WTC11 (cell line): ENCODE measurements around the gene RAB40B. TPM values are rescaled to one million over a fixed set of nuclear protein-coding genes. Genes with fewer than 3 reads are reported as not detected.
A peak's percentile ranks its signal among the peaks of the same experiment; 100 is the strongest.

Source experiments
- ATAC-seq: fragments of 200-7000 bp; cut with Tn5 transposase; 2 replicates; pipeline ENCODE4 v1.10.0; 2021; ENCODE audit warnings: mild to moderate bottlenecking, moderate library complexity
- CTCF ChIA-PET: fragments of 300-600 bp; sonication (Branson Sonifier 250); formaldehyde crosslinking; loops from one replicate; lab custom pipeline; 2021; ENCODE audit warnings: antibody characterized with exemption; lab: Charles Lee
- POLR2A ChIA-PET: fragments of 350-600 bp; sonication (Branson Sonifier 250); formaldehyde crosslinking; loops from one replicate; lab custom pipeline; 2021; ENCODE audit warnings: antibody characterized with exemption; lab: Charles Lee
- DNase-seq: peaks from one replicate; pipeline ENCODE4 v3.0.0; 2021; ENCODE audit warnings: low spot score
- H3K27ac Mint-ChIP-seq: 2 replicates; pipeline ENCODE4 v1.8.0; 2021; ENCODE audit warnings: mixed read lengths
- H3K27me3 Mint-ChIP-seq: 2 replicates; pipeline ENCODE4 v1.8.0; 2021; ENCODE audit warnings: low read depth, mild to moderate bottlenecking, moderate library complexity, mixed read lengths
- H3K36me3 Mint-ChIP-seq: 2 replicates; pipeline ENCODE4 v1.8.0; 2021; ENCODE audit warnings: mixed read lengths
- H3K4me1 Mint-ChIP-seq: 2 replicates; pipeline ENCODE4 v1.8.0; 2022; ENCODE audit warnings: mixed read lengths
- H3K4me3 Mint-ChIP-seq: 2 replicates; pipeline ENCODE4 v1.8.0; 2021; ENCODE audit warnings: mild to moderate bottlenecking, moderate library complexity, mixed read lengths
- H3K9me3 Mint-ChIP-seq: 2 replicates; pipeline ENCODE4 v1.8.0; 2021; ENCODE audit warnings: mixed read lengths
- ARID4B ChIP-seq: sonication (generic); formaldehyde crosslinking; IDR thresholded peaks from 2 replicates; pipeline ENCODE4 v1.8.0; 2023; ENCODE audit warnings: missing genetic modification reagents, mild to moderate bottlenecking, borderline replicate concordance
- ATF3 ChIP-seq: sonication (generic); formaldehyde crosslinking; conservative IDR thresholded peaks from 2 replicates; pipeline ENCODE4 v1.8.1; 2022; ENCODE audit warnings: mild to moderate bottlenecking, missing genetic modification reagents
- CBFB ChIP-seq: sonication (generic); formaldehyde crosslinking; IDR thresholded peaks from 2 replicates; pipeline ENCODE4 v1.8.1; 2022; ENCODE audit warnings: mild to moderate bottlenecking, low read depth, missing genetic modification reagents
- CREM ChIP-seq: sonication (generic); formaldehyde crosslinking; IDR thresholded peaks from 2 replicates; pipeline ENCODE4 v1.8.1; 2022; ENCODE audit warnings: mild to moderate bottlenecking, missing genetic modification reagents, moderate library complexity
- ERG ChIP-seq: fragments of 250-450 bp; sonication (Bioruptor Pico); IDR thresholded peaks from 2 replicates; pipeline ENCODE4 v1.8.0; 2021; ENCODE audit warnings: mild to moderate bottlenecking
- FOXP4 ChIP-seq: sonication (generic); formaldehyde crosslinking; IDR thresholded peaks from 2 replicates; pipeline ENCODE4 v1.8.0; 2022; ENCODE audit warnings: mild to moderate bottlenecking, missing genetic modification reagents
- HMGA2 ChIP-seq: fragments of 250-450 bp; sonication (Bioruptor Pico); IDR thresholded peaks from 2 replicates; pipeline ENCODE4 v1.4.0; 2021; ENCODE audit warnings: mild to moderate bottlenecking, moderate library complexity
- MXD4 ChIP-seq: fragments of 250-450 bp; sonication (Bioruptor Pico); IDR thresholded peaks from 2 replicates; pipeline ENCODE4 v1.8.0; 2021; ENCODE audit warnings: mild to moderate bottlenecking, moderate library complexity, borderline replicate concordance
- SMAD4 ChIP-seq: sonication (generic); formaldehyde crosslinking; IDR thresholded peaks from 2 replicates; pipeline ENCODE4 v1.8.0; 2022; ENCODE audit warnings: mild to moderate bottlenecking, missing genetic modification reagents
- SP1 ChIP-seq: sonication (generic); formaldehyde crosslinking; conservative IDR thresholded peaks from 2 replicates; pipeline ENCODE4 v1.8.1; 2022; ENCODE audit warnings: missing genetic modification reagents
- TEAD1 ChIP-seq: sonication (generic); formaldehyde crosslinking; IDR thresholded peaks from 2 replicates; pipeline ENCODE4 v1.8.0; 2022; ENCODE audit warnings: mild to moderate bottlenecking, missing genetic modification reagents
- ZMAT4 ChIP-seq: fragments of 250-450 bp; sonication (Bioruptor Pico); IDR thresholded peaks from 2 replicates; pipeline ENCODE4 v1.9.0; 2021; ENCODE audit warnings: mild to moderate bottlenecking
- ZNF512 ChIP-seq: sonication (generic); formaldehyde crosslinking; IDR thresholded peaks from 2 replicates; pipeline ENCODE4 v1.8.1; 2022; ENCODE audit warnings: missing genetic modification reagents, borderline replicate concordance
- ZNF671 ChIP-seq: fragments of 250-450 bp; sonication (Bioruptor Pico); IDR thresholded peaks from 2 replicates; pipeline ENCODE4 v1.8.0; 2021; ENCODE audit warnings: mild to moderate bottlenecking
- total RNA-seq: library from RNA; stranded (reverse); gene quantifications from 3 replicates; pipeline ENCODE4 v1.2.3, GENCODE V29; 2021

The RAB40B gene
- total RNA-seq, 1 experiment from 2014 or later: 3.1 TPM

- H3K27ac Mint-ChIP-seq: no peak overlapping the region
- no peak overlapping the region for H3K4me3 Mint-ChIP-seq
- H3K36me3 Mint-ChIP-seq: no peaks in the 10 kb centered on the region
- H3K9me3 Mint-ChIP-seq: no peaks in the 10 kb centered on the region; the same call in 1 of the 2 replicates
- no peak for ATAC-seq
- ChIA-PET POLR2A (no interaction called here), CTCF (interaction anchor here (0.7 kb wide), 1 partner anchor 21 kb away, joined by 3 read pairs; no protein-coding TSS in a partner anchor)
- H3K27me3 Mint-ChIP-seq: no peaks in the 10 kb centered on the region
- peaks cover 4% of the 10 kb centered on the region for H3K4me1 Mint-ChIP-seq
- TF ChIP-seq ZNF671 (CRISPR knock-in tag) (no peak), ZNF512 (CRISPR knock-in tag) (no peak), ZMAT4 (CRISPR knock-in tag) (no peak), ATF3 (CRISPR knock-in tag) (no peak), ARID4B (CRISPR knock-in tag) (no peak)
- DNase-seq: no peak
Measured at GRCh38 chr17:82665891-82666290, 32.6 kb downstream of the RAB40B start.

- TF ChIP-seq CBFB (CRISPR knock-in tag) (no peak), FOXP4 (no peak)
- TF ChIP-seq, all 79 proteins: peak for 0
- no peaks in the 10 kb centered on the region for H3K27me3 Mint-ChIP-seq
- no peaks in the 10 kb centered on the region for H3K36me3 Mint-ChIP-seq
- H3K4me1 Mint-ChIP-seq: peaks cover 4% of the 10 kb centered on the region
- no peak overlapping the region for H3K4me3 Mint-ChIP-seq
- H3K9me3 Mint-ChIP-seq: peaks cover 3% of the 10 kb centered on the region
- ChIA-PET POLR2A (no interaction called here), CTCF (interaction anchor here (0.7 to 1.4 kb wide), 2 partner anchors 21 to 49 kb away, joined by 3 to 4 read pairs; no protein-coding TSS in a partner anchor)
- H3K27ac Mint-ChIP-seq: 0 out of 2 replicates have a peak overlapping the region, but pooled peaks have one; percentile 32
- no peak for ATAC-seq
- DNase-seq: no peak
Measured at GRCh38 chr17:82665217-82665616, 33.3 kb downstream of the RAB40B start.

GRCh38 chr17:82664701-82665182 is 33.8 kb downstream of the RAB40B start:
- no peak overlapping the region for H3K4me3 Mint-ChIP-seq
- H3K27me3 Mint-ChIP-seq: no peaks in the 10 kb centered on the region
- ChIA-PET POLR2A (no interaction called here), CTCF (interaction anchor here (1.0 to 1.4 kb wide), 3 partner anchors 49 to 103 kb away, joined by 3 to 4 read pairs (median 4); no protein-coding TSS in a partner anchor)
- DNase-seq: no peak
- no peak overlapping the region; the same call in 1 of the 2 replicates for H3K27ac Mint-ChIP-seq
- peaks cover 8% of the 10 kb centered on the region for H3K9me3 Mint-ChIP-seq
- no peak for TF ChIP-seq HMGA2 (CRISPR knock-in tag)
- TF ChIP-seq SP1 (CRISPR knock-in tag): no peak
- TF ChIP-seq TEAD1 (CRISPR knock-in tag): no peak
- no peak for TF ChIP-seq CREM (CRISPR knock-in tag)
- TF ChIP-seq MXD4 (CRISPR knock-in tag): no peak
- TF ChIP-seq SMAD4 (CRISPR knock-in tag): no peak
- no peak for TF ChIP-seq ERG (CRISPR knock-in tag)
- ATAC-seq: no peak
- H3K4me1 Mint-ChIP-seq: peaks cover 4% of the 10 kb centered on the region
- no peaks in the 10 kb centered on the region; the same call in 1 of the 2 replicates for H3K36me3 Mint-ChIP-seq
